ENCODE data around the gene TSC22D2. TPM values are rescaled to one million over a fixed set of nuclear protein-coding genes. Genes with fewer than 3 reads are reported as not detected.
A peak's percentile ranks its signal among the peaks of the same experiment; 100 is the strongest.

Gene TSC22D2
- polyA plus RNA-seq, 6 donors from 2014 or later, result 11.0 to 16.4 (median 14.0) TPM

DNA sequence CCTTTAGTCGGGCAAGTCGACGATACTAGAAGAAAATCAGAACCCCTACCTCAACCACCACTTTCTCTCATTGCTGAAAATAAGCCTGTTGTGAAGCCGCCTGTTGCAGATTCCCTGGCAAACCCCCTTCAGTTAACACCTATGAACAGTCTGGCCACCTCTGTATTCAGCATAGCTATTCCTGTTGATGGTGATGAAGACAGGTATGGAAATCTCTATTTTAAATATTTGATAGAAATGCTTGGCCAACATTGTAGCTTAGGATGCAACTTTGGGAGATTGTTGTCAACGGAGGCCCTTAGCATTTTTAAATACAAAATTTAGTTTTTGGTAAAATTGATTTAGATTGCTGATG is 3.0 kb downstream of the TSC22D2 start:
- Mint-ChIP-seq H3K36me3 (peaks cover 0 to 12% of the 10 kb centered on the region in 2 donors), H3K4me3 (peak overlapping the region; percentile 86 to 99 (median 96)), H3K4me1 (peaks cover 42 to 58% (median 55%) of the 10 kb centered on the region in 3 donors), H3K9me3 (no peaks in the 10 kb centered on the region), H3K27me3 (no peaks in the 10 kb centered on the region), H3K27ac (peak overlapping the region in 5 of 6 donors; percentile 61 to 96 (median 82))
- no peak for DNase-seq
- no peak for ATAC-seq (ENCODE audit: low read depth in 2 of 2)

- Mint-ChIP-seq H3K9me3 (no peaks in the 10 kb centered on the region), H3K36me3 (peaks cover 0 to 12% of the 10 kb centered on the region in 2 donors), H3K27ac (peak overlapping the region in 3 of 6 donors; percentile 12 to 82 (median 45)), H3K27me3 (no peaks in the 10 kb centered on the region), H3K4me3 (peak overlapping the region; percentile 86 to 99 (median 96)), H3K4me1 (peaks cover 42 to 59% (median 56%) of the 10 kb centered on the region in 3 donors)
- no peak for DNase-seq
- ATAC-seq (ENCODE audit: low read depth in 2 of 2), result no peak
Observed at GRCh38 chr3:150411546-150411945, 3.4 kb downstream of the TSC22D2 start.

- ATAC-seq (ENCODE audit: low read depth in 2 of 2), result no peak
- Mint-ChIP-seq H3K27ac (peak overlapping the region in 1 of 6 donors; percentile 12), H3K9me3 (no peaks in the 10 kb centered on the region), H3K4me1 (peaks cover 42 to 61% (median 56%) of the 10 kb centered on the region in 3 donors), H3K4me3 (peak overlapping the region; percentile 86 to 99 (median 96)), H3K36me3 (peaks cover 0 to 12% of the 10 kb centered on the region in 2 donors), H3K27me3 (no peaks in the 10 kb centered on the region)
- DNase-seq, result no peak
Observed at GRCh38 chr3:150411976-150412375, 3.9 kb downstream of the TSC22D2 start.

DNA sequence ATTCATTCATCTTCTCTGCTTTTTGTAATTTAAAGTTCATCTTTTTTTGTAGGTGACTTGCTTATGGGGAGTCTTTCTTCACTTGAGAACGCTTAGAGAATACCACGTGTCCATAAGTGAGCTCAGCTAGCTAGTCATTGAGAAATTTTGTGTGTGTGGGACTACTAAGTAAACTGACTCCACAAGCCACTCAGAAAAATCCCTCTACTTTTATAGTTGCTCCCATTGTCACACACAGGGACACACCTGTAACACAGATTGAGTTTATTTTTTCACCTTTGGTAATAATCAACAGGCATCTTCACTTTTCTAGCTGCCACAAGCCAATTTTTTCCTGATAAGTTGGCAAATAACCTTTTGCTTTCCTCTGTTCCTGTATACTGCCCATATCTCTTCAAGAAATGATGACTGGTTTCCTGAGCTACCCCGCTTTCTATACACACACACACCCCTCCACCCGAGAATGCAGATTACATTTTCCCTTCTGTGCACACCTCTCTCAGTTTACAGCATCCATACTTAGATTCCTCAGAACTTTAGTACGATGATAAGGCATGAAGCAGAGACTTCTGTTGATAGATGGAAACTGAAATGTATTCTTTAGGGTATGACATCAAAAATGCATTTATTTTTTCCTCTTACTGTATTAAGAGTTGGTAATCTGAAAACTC is 4.6 kb downstream of the TSC22D2 start:
- Mint-ChIP-seq H3K4me3 (peak overlapping the region; percentile 74 to 95 (median 86)), H3K27me3 (no peaks in the 10 kb centered on the region), H3K27ac (peak overlapping the region in 3 of 6 donors; percentile 10 to 51 (median 22)), H3K36me3 (peaks cover 0 to 12% of the 10 kb centered on the region in 2 donors), H3K9me3 (no peaks in the 10 kb centered on the region), H3K4me1 (peaks cover 46 to 62% (median 55%) of the 10 kb centered on the region in 3 donors)
- no peak for DNase-seq
- ATAC-seq (ENCODE audit: low read depth in 2 of 2), result no peak

DNA sequence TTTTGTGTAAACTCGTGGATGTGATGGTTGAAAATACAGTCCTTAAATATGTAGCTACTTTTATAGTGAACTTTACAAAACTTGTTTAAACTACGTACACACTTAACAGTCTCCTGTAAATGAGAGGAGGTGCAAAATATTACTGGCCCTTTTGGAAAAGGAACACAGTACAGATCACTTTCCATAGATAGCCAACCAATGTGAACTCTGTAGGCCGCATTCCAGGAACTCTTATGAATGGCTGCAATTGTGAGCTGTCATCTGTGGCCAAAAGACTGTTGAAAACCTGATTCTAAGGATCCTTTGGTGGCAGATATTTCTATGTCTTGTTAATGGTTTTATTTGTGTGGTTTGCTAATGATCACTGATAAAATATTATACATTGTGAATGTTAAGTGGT is 6.2 kb downstream of the TSC22D2 start:
- Mint-ChIP-seq H3K4me1 (peaks cover 48 to 68% (median 65%) of the 10 kb centered on the region in 3 donors), H3K27ac (peak overlapping the region in 1 of 6 donors; percentile 10), H3K4me3 (peak overlapping the region in 7 of 8 donors; percentile 22 to 90 (median 56)), H3K27me3 (no peaks in the 10 kb centered on the region), H3K9me3 (no peaks in the 10 kb centered on the region), H3K36me3 (peaks cover 0 to 12% of the 10 kb centered on the region in 2 donors)
- no peak for ATAC-seq (ENCODE audit: low read depth in 2 of 2)
- no peak for DNase-seq

GRCh38 chr3:150414959-150415358 is 6.9 kb downstream of the TSC22D2 start:
- peaks cover 53 to 72% (median 68%) of the 10 kb centered on the region in 3 donors for H3K4me1 Mint-ChIP-seq
- DNase-seq (no peak), ATAC-seq (ENCODE audit: low read depth in 2 of 2) (no peak)
- H3K27me3 Mint-ChIP-seq, result no peaks in the 10 kb centered on the region
- H3K9me3 Mint-ChIP-seq, result no peaks in the 10 kb centered on the region
- peaks cover 0 to 12% of the 10 kb centered on the region in 2 donors for H3K36me3 Mint-ChIP-seq
- peak overlapping the region in 4 of 8 donors; percentile 26 to 86 (median 56) for H3K4me3 Mint-ChIP-seq
- H3K27ac Mint-ChIP-seq, result no peak overlapping the region

- ATAC-seq (ENCODE audit: low read depth in 2 of 2), result no peak
- H3K27me3 Mint-ChIP-seq, result no peaks in the 10 kb centered on the region
- no peak for DNase-seq
- H3K27ac Mint-ChIP-seq, result no peak overlapping the region
- no peak overlapping the region for H3K4me3 Mint-ChIP-seq
- no peaks in the 10 kb centered on the region for H3K9me3 Mint-ChIP-seq
- peaks cover 47 to 60% (median 50%) of the 10 kb centered on the region in 3 donors for H3K4me1 Mint-ChIP-seq
- H3K36me3 Mint-ChIP-seq, result peaks cover 0 to 4% of the 10 kb centered on the region in 2 donors
Observed at GRCh38 chr3:150419076-150419868, 11.2 kb downstream of the TSC22D2 start.

- Mint-ChIP-seq H3K27ac (no peak overlapping the region), H3K27me3 (no peaks in the 10 kb centered on the region), H3K36me3 (peaks cover 0 to 4% of the 10 kb centered on the region in 2 donors), H3K4me1 (peaks cover 43 to 54% (median 45%) of the 10 kb centered on the region in 3 donors), H3K9me3 (no peaks in the 10 kb centered on the region), H3K4me3 (no peak overlapping the region)
- DNase-seq (no peak), ATAC-seq (ENCODE audit: low read depth in 2 of 2) (no peak)
Observed at GRCh38 chr3:150419959-150420358, 11.9 kb downstream of the TSC22D2 start.

GRCh38 chr3:150421256-150421655 is 13.2 kb downstream of the TSC22D2 start:
- Mint-ChIP-seq H3K4me1 (peaks cover 39 to 50% (median 39%) of the 10 kb centered on the region in 3 donors), H3K4me3 (no peak overlapping the region), H3K36me3 (no peaks in the 10 kb centered on the region), H3K9me3 (no peaks in the 10 kb centered on the region), H3K27me3 (no peaks in the 10 kb centered on the region), H3K27ac (no peak overlapping the region)
- DNase-seq (no peak), ATAC-seq (ENCODE audit: low read depth in 2 of 2) (no peak)

GRCh38 chr3:150421799-150422548 is 13.9 kb downstream of the TSC22D2 start:
- H3K27ac Mint-ChIP-seq, result peak overlapping the region in 2 of 6 donors; percentile 2 to 49
- no peak for DNase-seq

DNA sequence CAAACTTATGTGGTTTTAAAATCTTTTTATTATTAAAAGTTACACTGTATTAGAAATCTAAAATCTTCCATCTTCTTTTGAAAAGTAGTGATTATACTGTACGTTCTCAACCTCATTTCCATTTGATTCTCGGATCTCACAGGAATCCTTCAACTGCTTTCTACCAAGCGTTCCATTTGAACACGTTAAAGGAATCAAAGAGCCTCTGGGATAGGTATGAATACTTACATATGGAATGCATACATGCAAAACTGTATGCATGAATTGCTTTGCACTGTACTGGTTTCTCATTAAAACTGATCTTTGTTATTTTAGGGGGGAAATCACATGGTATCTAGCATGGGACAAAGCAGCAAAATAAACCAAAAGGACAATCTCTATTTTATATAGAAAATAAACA is 14.8 kb downstream of the TSC22D2 start:
- Mint-ChIP-seq H3K27me3 (no peaks in the 10 kb centered on the region), H3K4me3 (no peak overlapping the region), H3K36me3 (no peaks in the 10 kb centered on the region), H3K27ac (no peak overlapping the region), H3K4me1 (peaks cover 46 to 51% (median 46%) of the 10 kb centered on the region in 3 donors), H3K9me3 (no peaks in the 10 kb centered on the region)
- no peak for ATAC-seq (ENCODE audit: low read depth in 2 of 2)
- no peak for DNase-seq

More at GRCh38 chr3:150421799-150422548, 13.9 kb downstream of the TSC22D2 start:
- Mint-ChIP-seq H3K27me3 (no peaks in the 10 kb centered on the region), H3K4me3 (peak overlapping the region in 1 of 8 donors; percentile 61), H3K9me3 (no peaks in the 10 kb centered on the region), H3K4me1 (peaks cover 45 to 52% (median 46%) of the 10 kb centered on the region in 3 donors), H3K36me3 (no peaks in the 10 kb centered on the region)
- ATAC-seq (ENCODE audit: low read depth in 2 of 2), result no peak

DNA sequence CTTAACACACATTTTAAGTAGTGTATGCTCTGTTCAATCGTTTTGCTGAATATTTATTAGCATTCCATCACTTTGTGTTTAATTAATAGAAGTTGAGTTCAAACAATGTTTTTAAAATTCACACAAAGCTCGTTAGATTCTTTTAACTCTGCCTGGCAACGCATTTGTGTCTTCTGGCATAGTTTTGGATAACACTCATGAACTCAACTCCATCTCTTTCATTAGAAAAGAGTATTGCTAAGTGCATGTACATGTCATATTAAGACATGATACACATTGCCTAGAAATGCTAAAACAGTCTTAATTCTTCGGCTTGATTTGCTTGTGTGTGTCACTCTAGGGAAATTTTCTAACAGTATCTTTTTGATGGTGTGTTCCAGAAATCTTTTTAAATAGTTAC is 15.7 kb downstream of the TSC22D2 start:
- no peak for DNase-seq
- H3K4me3 Mint-ChIP-seq, result no peak overlapping the region

GRCh38 chr3:150426292-150426691 is 18.2 kb downstream of the TSC22D2 start:
- H3K9me3 Mint-ChIP-seq, result no peaks in the 10 kb centered on the region
- no peak overlapping the region for H3K4me3 Mint-ChIP-seq
- H3K36me3 Mint-ChIP-seq, result no peaks in the 10 kb centered on the region
- H3K27ac Mint-ChIP-seq, result peak overlapping the region in 2 of 6 donors; percentile 6 to 10
- H3K27me3 Mint-ChIP-seq, result no peaks in the 10 kb centered on the region
- ATAC-seq (ENCODE audit: low read depth in 2 of 2), result no peak
- DNase-seq, result no peak
- H3K4me1 Mint-ChIP-seq, result peaks cover 52 to 65% (median 59%) of the 10 kb centered on the region in 3 donors

More for the DNA sequence above, 15.7 kb downstream of the TSC22D2 start:
- ATAC-seq (ENCODE audit: low read depth in 2 of 2), result no peak
- Mint-ChIP-seq H3K4me1 (peaks cover 46 to 54% (median 46%) of the 10 kb centered on the region in 3 donors), H3K9me3 (no peaks in the 10 kb centered on the region), H3K27me3 (no peaks in the 10 kb centered on the region), H3K36me3 (no peaks in the 10 kb centered on the region), H3K27ac (no peak overlapping the region)

Measured in naive B cell (primary cell).